ENCODE results near the gene PRTN3.

DNA sequence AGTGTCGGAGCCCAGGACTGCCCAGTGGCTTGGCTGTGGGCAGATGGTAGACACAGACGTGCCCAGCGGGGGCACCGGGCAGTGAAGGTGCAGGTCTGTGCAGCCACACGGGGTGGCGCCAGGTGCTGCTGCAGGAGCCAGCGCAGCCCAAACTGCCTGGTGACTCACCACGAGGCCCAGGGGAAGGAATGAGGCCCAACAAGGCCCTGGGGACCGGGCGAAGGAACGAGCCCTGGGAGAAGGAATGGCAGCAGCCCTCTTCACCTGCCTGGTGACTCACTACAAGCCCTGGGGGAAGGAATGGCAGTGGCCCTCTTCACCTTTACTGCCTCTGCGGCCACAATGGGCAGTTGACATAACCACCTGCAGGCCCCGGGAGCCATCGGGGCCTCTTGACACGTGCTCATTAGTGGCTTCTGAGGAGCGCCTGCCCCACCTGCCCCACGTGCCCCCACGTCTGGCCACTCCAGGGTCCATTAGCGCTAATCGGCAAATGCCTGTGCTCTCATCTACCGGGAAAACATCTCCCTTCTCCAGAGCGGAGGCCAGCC lies 42.9 kb downstream of the PRTN3 start:
- TF ChIP-seq EP300 (IDR thresholded peaks at IDR 0.05), result no peak
- TF ChIP-seq, protein P1, sequence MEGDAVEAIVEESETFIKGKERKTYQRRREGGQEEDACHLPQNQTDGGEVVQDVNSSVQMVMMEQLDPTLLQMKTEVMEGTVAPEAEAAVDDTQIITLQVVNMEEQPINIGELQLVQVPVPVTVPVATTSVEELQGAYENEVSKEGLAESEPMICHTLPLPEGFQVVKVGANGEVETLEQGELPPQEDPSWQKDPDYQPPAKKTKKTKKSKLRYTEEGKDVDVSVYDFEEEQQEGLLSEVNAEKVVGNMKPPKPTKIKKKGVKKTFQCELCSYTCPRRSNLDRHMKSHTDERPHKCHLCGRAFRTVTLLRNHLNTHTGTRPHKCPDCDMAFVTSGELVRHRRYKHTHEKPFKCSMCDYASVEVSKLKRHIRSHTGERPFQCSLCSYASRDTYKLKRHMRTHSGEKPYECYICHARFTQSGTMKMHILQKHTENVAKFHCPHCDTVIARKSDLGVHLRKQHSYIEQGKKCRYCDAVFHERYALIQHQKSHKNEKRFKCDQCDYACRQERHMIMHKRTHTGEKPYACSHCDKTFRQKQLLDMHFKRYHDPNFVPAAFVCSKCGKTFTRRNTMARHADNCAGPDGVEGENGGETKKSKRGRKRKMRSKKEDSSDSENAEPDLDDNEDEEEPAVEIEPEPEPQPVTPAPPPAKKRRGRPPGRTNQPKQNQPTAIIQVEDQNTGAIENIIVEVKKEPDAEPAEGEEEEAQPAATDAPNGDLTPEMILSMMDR (IDR thresholded peaks at IDR 0.05), result peak in 3 of 6 experiments; percentile 35 to 48 (median 45)

All from upper lobe of left lung (tissue), 4 donors.